Measurements from ENCODE around the gene GP5.

Gene GP5

GRCh38 chr3:194354315-194354714 is 44.8 kb downstream of the GP5 start:
- POLR2A ChIA-PET = no interaction called here

DNA sequence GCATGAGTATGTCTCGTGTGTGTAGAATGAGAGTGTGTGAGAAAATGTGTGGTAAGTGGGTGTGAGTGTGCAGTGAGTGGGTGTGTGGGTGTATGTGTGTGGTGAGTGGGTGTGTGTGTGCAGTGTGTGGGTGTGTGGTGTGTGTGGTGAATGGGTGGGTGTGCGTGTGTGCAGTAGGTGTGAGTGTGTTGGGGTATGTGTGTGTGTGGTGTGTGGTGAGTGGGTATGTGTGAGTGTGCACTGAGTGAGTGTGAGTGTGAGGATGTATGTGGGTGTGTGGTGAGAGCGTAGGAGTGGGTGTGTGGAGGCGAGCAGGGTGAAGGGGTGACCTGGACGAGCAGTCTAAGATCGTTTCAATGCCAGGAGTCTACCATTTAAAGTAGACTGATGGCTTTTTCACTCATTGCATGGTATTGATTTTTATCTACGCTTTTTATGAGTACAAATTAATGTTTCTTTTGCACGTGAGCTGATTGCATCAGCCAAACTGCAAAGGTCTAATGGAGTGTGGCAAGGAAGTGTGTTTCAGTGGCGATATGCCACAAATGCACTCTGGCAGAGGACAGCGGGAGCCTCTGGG is 46.3 kb downstream of the GP5 start:
- no peaks in the 10 kb centered on the region for H3K36me3 ChIP-seq (ENCODE audit: control insufficient read depth in 2 of 2, insufficient read depth in 1 of 2, low read length in 2 of 2)
- H3K4me1 ChIP-seq (ENCODE audit: control insufficient read depth, insufficient read depth, low read length) = peaks cover 4% of the 10 kb centered on the region; the same call in 1 of the 2 replicates
- no peak overlapping the region for H3K4me3 ChIP-seq (ENCODE audit: low read depth, low read length)
- POLR2A ChIA-PET = no interaction called here
- CTCF ChIA-PET = no interaction called here
- no peaks in the 10 kb centered on the region for H3K9me3 ChIP-seq (ENCODE audit: control insufficient read depth, insufficient read depth, low read depth, low read length)
- no peak overlapping the region for H3K27ac ChIP-seq (ENCODE audit: extremely low read depth, low read depth, low read length)
- TF ChIP-seq KLF9 (tag by site-specific recombination; IDR thresholded peaks at IDR 0.05; ENCODE audit: low read depth) = peak; percentile 97
- peak; percentile 87 for TF ChIP-seq FEZF1 (tag by site-specific recombination; IDR thresholded peaks at IDR 0.05)
- TF ChIP-seq, protein P1, sequence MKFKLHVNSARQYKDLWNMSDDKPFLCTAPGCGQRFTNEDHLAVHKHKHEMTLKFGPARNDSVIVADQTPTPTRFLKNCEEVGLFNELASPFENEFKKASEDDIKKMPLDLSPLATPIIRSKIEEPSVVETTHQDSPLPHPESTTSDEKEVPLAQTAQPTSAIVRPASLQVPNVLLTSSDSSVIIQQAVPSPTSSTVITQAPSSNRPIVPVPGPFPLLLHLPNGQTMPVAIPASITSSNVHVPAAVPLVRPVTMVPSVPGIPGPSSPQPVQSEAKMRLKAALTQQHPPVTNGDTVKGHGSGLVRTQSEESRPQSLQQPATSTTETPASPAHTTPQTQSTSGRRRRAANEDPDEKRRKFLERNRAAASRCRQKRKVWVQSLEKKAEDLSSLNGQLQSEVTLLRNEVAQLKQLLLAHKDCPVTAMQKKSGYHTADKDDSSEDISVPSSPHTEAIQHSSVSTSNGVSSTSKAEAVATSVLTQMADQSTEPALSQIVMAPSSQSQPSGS (tag by site-specific recombination; IDR thresholded peaks at IDR 0.05; ENCODE audit: low read depth) = no peak; the same call in 1 of the 2 replicates
- peak; percentile 53; the same call in 1 of the 2 replicates for TF ChIP-seq ZFP69B (tag by site-specific recombination; IDR thresholded peaks at IDR 0.05)
- no peak for TF ChIP-seq ZNF623 (tag by site-specific recombination; IDR thresholded peaks at IDR 0.05)
- 0 out of 2 replicates have a peak, but pooled peaks have one; percentile 6 for TF ChIP-seq ZNF792 (tag by site-specific recombination; IDR thresholded peaks at IDR 0.05)
- TF ChIP-seq ZNF121 (tag by site-specific recombination; IDR thresholded peaks at IDR 0.05) = peak; percentile 37; the same call in 1 of the 2 replicates
- TF ChIP-seq ZNF626 (tag by site-specific recombination; IDR thresholded peaks at IDR 0.05) = no peak
- TF ChIP-seq SALL2 (tag by site-specific recombination; IDR thresholded peaks at IDR 0.05; ENCODE audit: borderline replicate concordance) = peak; percentile 83; the same call in 1 of the 2 replicates
- TF ChIP-seq BCL11B (tag by site-specific recombination; IDR thresholded peaks at IDR 0.05; ENCODE audit: low read depth) = peak; percentile 49; the same call in 1 of the 2 replicates
- no peak for TF ChIP-seq ZNF426 (tag by site-specific recombination; IDR thresholded peaks at IDR 0.05)
- no peak for TF ChIP-seq PRDM2 (tag by site-specific recombination; IDR thresholded peaks at IDR 0.05; ENCODE audit: borderline replicate concordance)
- no peak for TF ChIP-seq ZNF529 (tag by site-specific recombination; IDR thresholded peaks at IDR 0.05; ENCODE audit: insufficient replicate concordance)
- TF ChIP-seq ZNF24 (tag by site-specific recombination; IDR thresholded peaks at IDR 0.05) = no peak
- TF ChIP-seq ZNF585B (tag by site-specific recombination; IDR thresholded peaks at IDR 0.05) = no peak
- TF ChIP-seq ZNF311 (tag by site-specific recombination; IDR thresholded peaks at IDR 0.05; ENCODE audit: borderline replicate concordance) = peak; percentile 76; the same call in 1 of the 2 replicates
- TF ChIP-seq, protein P2, sequence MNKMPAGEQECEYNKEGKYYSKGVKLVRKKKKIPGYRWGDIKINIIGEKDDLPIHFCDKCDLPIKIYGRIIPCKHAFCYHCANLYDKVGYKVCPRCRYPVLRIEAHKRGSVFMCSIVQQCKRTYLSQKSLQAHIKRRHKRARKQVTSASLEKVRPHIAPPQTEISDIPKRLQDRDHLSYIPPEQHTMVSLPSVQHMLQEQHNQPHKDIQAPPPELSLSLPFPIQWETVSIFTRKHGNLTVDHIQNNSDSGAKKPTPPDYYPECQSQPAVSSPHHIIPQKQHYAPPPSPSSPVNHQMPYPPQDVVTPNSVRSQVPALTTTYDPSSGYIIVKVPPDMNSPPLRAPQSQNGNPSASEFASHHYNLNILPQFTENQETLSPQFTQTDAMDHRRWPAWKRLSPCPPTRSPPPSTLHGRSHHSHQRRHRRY (tag by site-specific recombination; IDR thresholded peaks at IDR 0.05) = peak; percentile 95; the same call in 1 of the 2 replicates
- no peak for TF ChIP-seq TRIM28 (IDR thresholded peaks at IDR 0.05; ENCODE audit: borderline replicate concordance, low read length)
- no peak for TF ChIP-seq ZNF132 (tag by site-specific recombination; IDR thresholded peaks at IDR 0.05; ENCODE audit: borderline replicate concordance)
- no peak; the same call in 1 of the 2 replicates for TF ChIP-seq ZSCAN23 (tag by site-specific recombination; IDR thresholded peaks at IDR 0.05)
- TF ChIP-seq ZNF629 (tag by site-specific recombination; IDR thresholded peaks at IDR 0.05) = no peak

More at GRCh38 chr3:194354315-194354714, 44.8 kb downstream of the GP5 start:
- no peaks in the 10 kb centered on the region for H3K9me3 ChIP-seq (ENCODE audit: control insufficient read depth, insufficient read depth, low read depth, low read length)
- no peak overlapping the region for H3K27ac ChIP-seq (ENCODE audit: extremely low read depth, low read depth, low read length)
- no peaks in the 10 kb centered on the region for H3K36me3 ChIP-seq (ENCODE audit: control insufficient read depth in 2 of 2, insufficient read depth in 1 of 2, low read length in 2 of 2)
- TF ChIP-seq ZNF558 (tag by site-specific recombination; IDR thresholded peaks at IDR 0.05) = no peak
- TF ChIP-seq ZNF362 (tag by site-specific recombination; IDR thresholded peaks at IDR 0.05) = no peak
- TF ChIP-seq ZNF830 (tag by site-specific recombination; IDR thresholded peaks at IDR 0.05; ENCODE audit: low read depth) = no peak
- no peak for TF ChIP-seq ZNF112 (tag by site-specific recombination; IDR thresholded peaks at IDR 0.05)
- no peak overlapping the region for H3K4me3 ChIP-seq (ENCODE audit: low read depth, low read length)
- peaks cover 4% of the 10 kb centered on the region; the same call in 1 of the 2 replicates for H3K4me1 ChIP-seq (ENCODE audit: control insufficient read depth, insufficient read depth, low read length)
- CTCF ChIA-PET = no interaction called here
